Posterior cingulate gyrus (tissue), 11 donors: Measurements from ENCODE around the gene MAP2K4.

Source experiments
- DNase-seq, 10 donors: peaks; one replicate each; pipeline versions ENCODE4 v3.0.0 to v3.0.0-alpha.2; 2020 to 2021; ENCODE audit warnings: mixed read lengths in 3 of 10
- intact Hi-C: fragments of 100-400 bp; cut with DNase I; formaldehyde crosslinking; loops from one replicate; pipeline ENCODE4 v1.15.1; 2023

MAP2K4 gene

DNA sequence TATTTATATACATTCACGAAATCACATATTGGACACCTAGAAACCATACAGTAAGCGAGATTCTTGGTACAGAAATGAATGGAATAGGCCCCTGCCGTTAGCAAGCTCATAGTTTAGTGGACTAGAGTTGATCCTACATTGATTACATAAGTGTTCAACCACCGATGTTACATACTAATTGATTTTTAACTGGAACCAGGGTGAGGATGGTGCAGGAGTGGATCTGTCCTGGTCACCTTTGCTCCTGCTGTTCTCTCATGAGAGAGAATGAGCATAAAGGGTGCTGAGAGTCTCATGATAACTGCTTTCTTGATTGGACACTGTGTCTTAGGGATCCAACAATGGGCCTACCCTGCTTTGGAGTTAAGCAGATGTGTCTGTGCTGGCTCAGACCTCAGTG lies 13.9 kb downstream of the MAP2K4 start:
- no peak for DNase-seq
- intact Hi-C loops, result no loop called here

DNA sequence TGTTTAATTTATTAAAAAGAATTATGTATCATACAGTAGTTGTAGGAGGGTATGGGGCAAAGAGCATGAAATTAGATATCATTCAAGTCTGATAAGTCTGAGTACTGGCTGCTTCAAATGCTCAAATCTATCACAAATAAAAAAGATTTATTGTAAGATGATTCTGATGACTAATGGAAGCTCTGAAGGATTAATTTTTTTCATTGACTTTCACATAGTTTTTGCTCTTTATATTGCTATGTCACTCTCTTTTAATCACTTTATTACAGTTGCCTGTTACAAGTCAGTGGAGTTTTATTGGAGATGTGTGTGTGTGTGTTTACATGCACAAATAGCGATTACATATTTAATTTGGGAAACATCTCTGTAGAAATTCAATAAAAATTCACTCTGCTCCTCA lies 15.0 kb downstream of the MAP2K4 start:
- intact Hi-C loops, result no loop called here
- no peak for DNase-seq

DNA sequence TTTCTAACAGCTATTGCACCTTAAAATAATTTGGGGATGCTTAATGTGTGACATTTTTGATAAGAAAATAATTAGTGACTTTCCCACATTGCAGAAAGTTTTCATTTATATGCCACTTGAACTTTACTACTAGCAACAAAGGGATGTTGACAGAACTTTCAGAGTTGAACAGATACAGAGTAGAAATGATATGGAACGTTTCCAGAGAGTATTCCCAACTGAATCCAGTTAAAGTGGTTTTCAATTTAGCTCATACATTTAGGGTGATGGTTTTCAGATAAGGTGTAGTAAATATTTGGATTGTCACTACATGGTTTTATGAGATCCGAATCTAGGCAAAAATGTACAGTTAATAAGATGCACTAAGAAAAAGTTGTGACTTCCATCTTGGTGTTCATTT lies 17.3 kb downstream of the MAP2K4 start:
- DNase-seq, result no peak
- intact Hi-C loops, result no loop called here

DNA sequence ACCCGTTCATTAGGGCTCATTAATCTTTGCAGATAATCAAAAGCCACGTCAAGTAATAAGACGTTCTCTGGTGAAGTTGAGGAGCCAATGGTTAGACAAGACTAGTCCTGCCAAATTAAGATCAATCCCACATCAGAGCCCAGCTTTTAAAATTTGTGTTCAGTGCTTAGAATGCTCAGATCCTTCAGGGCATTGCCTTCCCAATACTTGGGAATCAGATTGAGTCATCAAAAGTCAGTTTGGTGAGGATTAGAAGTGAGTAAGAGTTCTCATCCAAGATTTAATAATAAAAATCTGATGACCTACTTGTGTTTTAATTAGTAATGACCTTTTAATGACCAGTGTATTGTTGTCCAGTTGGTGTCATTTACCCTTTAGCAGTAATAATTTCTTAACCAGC lies 19.8 kb downstream of the MAP2K4 start:
- no peak for DNase-seq
- intact Hi-C loops, result no loop called here

DNA sequence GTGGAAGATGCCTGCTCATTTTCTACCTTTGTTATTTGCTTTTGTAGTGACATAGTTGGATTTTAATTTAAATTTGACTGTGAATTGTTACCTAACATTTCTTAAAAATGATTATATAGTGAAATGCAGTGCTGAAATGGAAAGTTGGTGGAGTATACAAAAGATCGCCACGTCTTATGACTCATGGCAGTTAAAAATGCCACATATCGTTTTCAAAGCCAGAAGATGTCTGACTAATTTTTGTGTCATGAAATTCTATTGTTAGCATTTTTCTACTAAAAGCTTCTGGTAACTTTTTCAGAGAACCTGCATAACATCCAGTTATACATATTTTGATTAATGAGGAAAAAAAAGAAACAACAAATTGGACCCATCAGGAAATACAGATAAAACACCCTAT lies 20.6 kb downstream of the MAP2K4 start:
- DNase-seq, result no peak
- intact Hi-C loops, result no loop called here

DNA sequence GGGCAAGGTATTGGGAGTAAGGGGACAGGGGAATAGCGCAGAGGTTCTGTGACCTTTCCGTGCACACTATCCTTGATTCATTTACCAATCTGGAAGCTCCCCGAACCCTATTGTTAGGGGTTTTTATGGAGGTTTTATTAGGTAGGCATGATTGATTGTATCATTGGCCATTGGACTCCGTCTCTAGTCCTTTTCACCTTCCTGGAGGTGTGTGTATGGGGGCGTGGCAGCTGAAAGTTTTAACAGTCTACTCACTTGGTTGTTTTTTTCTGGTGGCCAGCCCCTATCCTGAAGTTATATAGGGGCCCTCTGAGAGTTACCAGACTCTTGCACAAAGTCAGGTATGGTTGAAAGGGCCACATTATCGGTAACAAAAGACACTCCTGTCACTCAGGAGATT lies 23.0 kb downstream of the MAP2K4 start:
- intact Hi-C loops, result no loop called here
- no peak for DNase-seq

DNA sequence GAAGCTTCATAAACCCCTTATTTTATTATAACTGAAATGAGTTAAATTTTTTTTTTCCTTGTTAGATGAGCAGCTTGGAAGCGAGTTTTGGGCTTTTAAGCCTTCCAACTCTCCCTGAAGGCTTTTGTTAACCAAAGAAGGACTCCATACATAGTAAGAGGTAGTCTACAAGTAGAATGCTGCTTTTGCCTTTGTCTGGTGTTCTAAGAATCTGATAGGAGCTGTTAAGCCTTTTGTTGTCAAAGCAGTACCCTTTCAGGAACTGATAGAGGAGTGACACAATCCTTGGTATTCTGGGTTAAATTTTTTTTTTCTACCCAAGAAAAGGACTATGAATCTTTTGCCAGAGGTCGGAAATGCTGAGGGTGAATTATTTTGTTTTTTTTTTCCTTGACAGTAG lies 26.1 kb downstream of the MAP2K4 start:
- no peak for DNase-seq
- intact Hi-C loops, result no loop called here

DNA sequence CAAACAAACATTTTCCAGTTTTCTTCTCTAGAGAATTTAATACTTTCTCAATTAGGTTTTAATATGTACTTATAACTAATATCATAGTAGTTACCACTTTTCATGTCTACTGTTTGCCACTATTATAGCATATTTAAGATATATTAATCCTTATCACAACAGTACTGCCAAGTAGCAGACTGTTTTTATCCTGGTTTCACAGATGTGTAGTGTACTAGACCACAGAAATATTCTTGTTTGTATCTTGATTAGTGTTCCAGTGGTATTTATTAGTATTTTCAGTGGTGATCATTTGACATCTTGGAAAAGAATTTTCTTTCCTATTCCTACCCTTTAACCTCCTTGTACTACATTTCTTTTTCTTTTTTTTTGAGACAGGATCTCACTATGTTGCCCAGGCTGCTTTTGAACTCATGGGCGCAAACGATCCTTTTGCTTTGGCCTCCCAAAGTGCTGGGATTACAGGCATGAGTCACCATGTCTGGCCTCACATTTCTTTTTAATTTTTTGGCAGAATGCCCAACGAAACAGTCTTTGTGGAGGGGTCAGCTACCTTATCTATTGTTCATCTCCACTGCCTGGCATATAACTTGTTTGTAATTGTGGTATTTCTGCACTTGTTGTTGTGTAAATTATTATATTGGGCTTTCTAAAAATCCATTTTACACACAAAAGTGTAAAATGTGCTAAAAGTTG lies 27.2 kb downstream of the MAP2K4 start:
- intact Hi-C loops, result no loop called here

DNA sequence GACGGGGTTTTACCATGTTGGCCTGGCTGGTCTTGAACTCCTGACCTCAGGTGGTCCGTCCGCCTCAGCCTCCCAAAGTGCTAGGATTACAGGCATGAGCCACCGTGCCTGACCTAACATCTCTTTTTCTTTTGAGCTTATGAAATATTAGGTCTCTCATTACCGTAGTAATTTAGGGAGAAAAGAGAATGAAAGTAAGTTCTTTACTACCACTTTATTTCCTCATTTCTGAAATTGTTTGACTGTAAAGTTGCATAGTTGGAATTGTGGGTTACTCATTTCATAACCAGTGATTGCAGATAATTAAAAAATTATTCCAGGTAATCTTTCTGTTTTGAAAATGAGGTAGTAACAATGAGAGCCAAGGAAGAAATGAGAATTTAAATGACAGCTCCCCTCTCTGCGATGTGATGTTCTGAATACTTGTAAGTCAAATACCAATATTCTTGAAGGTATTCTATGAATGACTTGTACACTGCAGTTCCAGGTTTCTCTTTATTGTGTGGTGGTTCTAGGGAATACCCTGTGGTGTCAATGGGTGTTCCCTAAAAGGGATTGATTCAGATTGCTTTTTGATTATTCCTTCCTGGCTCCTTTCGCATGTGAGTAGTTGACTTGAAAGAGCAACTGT lies 28.3 kb downstream of the MAP2K4 start:
- intact Hi-C loops, result no loop called here

More for the DNA sequence above, 27.2 kb downstream of the MAP2K4 start:
- DNase-seq, result no peak

DNA sequence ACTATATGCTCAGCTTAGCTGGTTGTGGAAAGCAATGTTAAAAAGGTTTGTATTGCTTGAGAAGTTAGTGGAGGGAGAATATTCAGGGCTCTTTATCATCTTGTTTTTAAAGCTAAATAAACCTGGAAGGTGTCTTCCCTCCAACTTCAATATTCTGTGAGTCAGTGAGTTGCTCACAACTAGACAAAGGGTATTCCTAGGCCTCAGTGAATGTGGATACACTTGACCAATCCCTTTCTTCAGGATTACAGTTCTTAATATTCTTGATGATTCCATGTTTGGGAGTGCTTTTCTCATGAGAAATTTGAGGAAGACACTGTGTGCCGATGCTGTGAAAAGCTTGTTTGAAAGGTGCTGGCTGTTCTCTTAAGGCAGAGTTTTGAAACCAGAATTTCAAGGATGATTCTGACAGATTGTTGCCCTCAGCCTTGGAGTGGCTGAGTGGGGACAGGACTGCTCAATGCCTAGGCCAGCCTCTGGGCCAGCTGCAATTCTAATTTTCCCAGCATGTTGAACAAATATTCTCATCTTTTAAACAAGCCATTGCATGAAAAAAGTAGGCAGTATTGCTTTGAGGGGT lies 30.1 kb downstream of the MAP2K4 start:
- intact Hi-C loops, result no loop called here
- no peak for DNase-seq

More for the DNA sequence above, 28.3 kb downstream of the MAP2K4 start:
- DNase-seq, result no peak

DNA sequence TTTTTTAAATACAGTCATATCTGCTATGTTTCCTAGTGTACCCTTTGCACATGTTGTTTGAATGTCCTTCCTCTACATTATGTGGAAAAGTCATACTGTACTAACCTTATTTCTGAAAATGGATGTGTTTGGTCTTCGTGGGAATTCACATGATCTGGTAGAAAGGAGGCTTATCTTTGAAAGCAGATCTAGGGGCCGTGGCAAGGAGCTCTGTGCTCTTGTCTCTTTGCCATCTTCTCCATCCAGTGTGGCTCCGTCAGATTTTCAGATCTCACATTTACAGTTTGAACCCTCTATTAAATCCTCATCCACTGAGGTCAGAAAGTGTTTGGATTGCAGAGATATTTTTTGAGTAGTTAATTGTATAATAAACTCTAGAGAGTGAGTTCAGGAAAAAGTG lies 32.9 kb downstream of the MAP2K4 start:
- intact Hi-C loops, result no loop called here

DNA sequence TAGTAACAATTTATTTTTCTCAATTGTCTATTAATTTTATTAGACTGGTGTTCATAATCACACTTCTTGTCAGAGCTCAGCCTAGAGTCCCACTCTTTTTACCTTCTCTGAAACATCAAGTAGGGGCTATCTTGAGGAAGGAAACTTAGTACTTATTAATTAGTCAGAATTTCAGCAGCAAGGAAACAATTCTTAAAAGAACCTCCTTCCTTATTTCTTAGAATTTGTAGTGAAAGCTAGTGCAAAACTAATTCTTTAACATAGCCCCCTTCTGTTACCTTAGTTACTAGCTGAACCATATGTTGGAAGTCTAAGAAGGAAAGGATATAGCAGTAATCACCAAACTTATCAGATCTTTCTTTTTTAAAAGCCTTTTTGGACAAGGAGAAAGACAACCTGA lies 35.2 kb downstream of the MAP2K4 start:
- intact Hi-C loops, result no loop called here
- DNase-seq, result no peak

More for the DNA sequence above, 32.9 kb downstream of the MAP2K4 start:
- DNase-seq, result no peak

DNA sequence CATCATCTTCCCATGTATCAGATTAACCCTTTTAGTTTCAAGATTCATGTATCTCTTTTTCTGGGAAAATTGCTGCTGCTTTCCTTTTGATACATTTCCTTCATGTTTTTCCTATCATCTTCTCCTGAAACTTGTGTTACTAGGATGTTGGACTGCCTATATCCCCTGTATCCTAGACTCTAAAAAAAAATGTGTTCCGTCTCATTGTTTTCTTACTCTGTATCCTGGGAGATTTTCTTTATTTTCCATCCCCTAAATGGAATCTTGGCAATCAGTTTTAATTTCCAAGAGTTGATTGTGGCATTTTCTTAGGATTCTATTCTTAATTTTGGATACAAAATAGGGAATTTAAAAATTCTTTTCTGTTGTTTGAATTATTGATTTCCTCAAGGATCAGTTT lies 36.8 kb downstream of the MAP2K4 start:
- DNase-seq, result no peak
- intact Hi-C loops, result no loop called here

DNA sequence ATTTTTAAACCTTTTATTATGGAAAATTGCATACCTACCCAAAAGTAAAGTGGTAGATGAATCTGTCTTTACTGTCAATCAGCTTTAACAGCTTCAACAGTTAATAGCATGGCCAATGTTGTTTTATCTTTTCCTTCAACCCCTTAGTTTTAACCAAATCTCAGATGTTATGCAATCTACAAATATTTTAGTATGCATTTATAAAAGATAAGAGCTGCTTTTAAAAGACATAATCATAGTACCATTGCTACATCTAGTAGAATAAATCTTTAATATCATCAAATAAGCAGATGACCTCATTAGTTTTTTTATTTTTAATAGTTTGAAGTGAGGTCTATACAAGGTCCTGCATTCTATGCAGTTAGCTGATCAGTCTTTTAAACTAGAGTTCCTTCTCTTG lies 37.9 kb downstream of the MAP2K4 start:
- DNase-seq, result no peak
- intact Hi-C loops, result no loop called here

DNA sequence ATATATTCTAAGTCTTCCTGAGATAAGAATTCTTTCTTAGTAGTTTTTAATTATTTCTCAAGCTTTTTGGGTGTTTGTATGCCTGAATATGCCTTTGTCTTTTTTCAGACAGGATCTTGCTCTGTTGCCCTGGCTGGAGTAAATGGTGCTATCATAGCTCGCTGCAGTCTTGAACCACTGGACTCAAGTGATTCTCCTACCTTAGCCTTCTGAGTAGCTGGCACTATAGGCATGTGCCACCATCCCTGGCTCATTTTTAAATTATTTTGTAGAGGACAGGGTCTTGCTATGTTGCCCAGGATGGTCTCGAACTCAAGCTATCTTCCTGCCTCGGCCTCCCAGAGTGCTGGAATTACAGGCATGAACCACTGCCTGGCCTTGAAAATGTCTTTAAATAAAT lies 41.6 kb downstream of the MAP2K4 start:
- intact Hi-C loops, result no loop called here
- DNase-seq, result no peak

DNA sequence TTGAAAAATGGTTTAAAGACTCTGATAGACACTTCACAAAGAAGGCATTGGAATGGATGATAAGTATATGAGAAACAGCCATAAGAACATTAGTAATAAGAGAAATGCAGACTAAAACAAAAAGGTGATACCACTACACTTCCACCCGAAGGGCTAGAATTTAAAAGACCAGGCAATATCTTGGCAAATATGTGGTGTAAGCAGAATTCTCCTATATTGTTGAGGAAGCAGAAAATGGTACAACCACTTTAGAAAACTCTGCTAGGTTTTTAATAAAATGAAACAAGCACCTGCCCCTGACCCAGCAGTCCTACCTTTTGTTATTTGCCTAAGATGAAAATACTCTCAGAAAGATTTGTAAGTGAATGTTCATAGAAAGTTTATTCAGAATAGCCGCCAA lies 43.7 kb downstream of the MAP2K4 start:
- intact Hi-C loops, result no loop called here
- DNase-seq, result no peak

DNA sequence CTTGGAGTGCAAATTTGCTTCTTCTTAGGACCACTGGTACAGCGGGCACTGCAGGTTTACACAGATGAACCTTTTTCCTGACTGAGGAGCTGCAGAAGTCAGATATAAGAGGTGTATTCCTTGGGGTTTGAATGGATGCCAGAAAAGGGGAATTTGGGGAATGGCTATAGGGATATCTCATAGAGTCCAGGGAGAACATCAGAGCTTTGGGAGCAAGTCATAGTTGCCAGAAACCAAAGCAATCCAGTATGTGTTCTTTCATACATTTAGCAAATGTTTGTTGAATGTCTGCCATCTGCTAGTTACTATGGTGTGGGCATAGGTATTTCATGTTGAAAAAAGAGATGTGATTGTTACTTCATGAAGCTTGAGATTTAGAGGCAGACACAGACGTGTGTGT lies 46.8 kb downstream of the MAP2K4 start:
- intact Hi-C loops, result no loop called here

DNA sequence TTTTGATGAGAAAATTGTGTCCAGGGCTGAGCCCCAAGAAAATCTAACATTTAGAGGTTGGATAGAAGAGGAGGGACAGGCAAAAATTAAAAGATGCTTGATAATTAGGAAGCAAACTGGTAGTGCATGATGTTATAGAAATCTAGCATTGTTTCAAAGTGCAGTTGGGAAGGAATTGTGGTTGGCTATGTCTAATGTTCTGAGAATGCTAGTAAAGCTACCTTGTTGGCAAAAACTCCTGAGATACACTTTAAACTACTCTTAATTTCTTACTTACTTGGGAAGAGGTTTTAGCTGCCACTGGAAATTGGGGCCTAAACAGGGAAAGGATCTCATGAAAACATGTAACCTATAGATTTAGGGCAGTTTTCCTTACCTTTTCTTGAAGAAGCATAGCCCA lies 48.3 kb downstream of the MAP2K4 start:
- intact Hi-C loops, result no loop called here
- no peak for DNase-seq

More for the DNA sequence above, 46.8 kb downstream of the MAP2K4 start:
- no peak for DNase-seq

DNA sequence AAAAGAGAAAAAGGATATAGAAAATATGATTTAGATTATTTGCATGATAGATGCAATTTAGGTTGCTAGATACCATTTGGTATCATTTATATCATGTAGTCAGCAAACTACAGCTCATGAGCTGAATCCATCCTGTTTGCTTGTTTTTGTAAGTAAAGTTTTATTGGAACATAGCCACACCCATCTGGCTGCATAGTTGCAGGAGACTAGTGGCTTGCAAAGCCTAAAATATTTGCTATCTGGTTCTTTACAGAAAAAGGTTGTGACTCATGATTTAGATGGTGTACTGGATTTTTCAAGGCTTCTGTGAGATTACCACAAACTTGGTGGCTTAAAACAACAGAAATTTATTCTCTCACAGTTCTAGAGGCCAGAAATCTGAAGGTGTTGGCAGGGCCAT lies 49.9 kb downstream of the MAP2K4 start:
- no peak for DNase-seq
- intact Hi-C loops, result loop anchor here (2.0 kb wide), 1 partner anchor 74 kb away; the partner anchor contains the start of gene ZNF18

DNA sequence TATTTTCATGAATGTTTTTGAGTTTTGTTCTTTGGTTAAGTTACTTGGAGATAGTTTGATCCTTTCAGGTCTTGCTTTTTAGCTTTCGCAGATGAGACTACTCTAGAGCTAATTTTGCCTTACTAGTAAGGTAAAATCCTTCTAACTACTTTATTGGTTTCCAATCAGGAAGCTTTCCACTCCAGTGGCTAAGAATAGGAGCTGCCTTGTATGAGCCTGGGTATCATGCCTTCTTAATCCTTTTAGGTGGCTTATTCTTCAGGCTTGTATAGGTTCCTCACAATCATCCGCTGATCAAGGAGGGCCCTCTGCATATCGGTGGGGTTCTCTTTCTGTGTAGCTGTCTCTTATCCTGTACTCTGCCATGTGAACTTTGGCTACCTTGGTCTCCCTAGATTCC lies 53.7 kb downstream of the MAP2K4 start:
- no peak for DNase-seq
- intact Hi-C loops, result no loop called here

DNA sequence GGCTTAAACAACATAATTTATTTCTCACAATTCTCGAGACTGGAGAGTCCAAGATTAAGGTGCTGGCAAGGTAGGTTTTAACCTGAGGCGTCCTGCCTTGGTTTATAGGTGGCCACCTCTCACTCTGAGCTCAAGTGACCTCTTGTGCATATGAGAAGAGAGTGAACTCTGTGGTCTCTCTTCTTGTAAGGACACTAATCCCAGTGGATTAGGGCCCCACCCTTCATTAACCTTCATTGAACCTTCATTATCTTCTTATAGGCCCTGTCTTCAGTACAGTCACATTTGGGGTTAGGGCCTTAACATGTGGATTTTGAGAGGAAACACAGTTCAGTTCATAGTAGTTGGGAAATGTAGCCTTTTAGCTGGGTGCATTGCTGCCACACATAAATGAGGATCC lies 57.1 kb downstream of the MAP2K4 start:
- DNase-seq, result no peak
- intact Hi-C loops, result no loop called here

DNA sequence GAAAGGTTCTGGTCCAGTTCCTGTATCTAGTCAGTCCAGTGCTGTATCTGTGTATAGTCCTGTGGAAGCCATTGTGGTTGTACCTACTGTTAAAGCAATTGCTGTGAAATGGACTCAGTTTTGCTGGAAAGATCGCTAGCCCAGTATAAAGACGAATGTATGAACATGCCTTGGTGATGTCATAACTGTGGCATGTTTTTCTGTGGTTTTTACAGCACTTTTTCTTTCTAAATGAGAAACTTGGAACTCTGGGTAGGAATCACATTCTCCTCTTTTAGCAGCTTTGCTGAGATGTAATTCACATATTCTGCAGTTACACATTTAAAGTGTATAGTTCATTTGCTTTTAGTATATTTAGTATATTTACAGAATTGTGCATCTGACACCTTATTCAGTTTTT lies 58.1 kb downstream of the MAP2K4 start:
- intact Hi-C loops, result no loop called here
- DNase-seq, result no peak
